Testis (tissue), 2 donors: ENCODE measurements around the gene NCKAP5.

Source experiments
- CTCF ChIP-seq, 3 experiments: fragments of 450-650 bp in 2 of 3; fragments of 200-600 bp in 1 of 3; sonication (generic) in 1 of 3; IDR thresholded peaks; one replicate each; pipeline ENCODE4 v1.5.1; 2016 to 2019; ENCODE audit warnings: antibody characterized with exemption in 3 of 3, mild to moderate bottlenecking in 2 of 3, moderate library complexity in 1 of 3
- POLR2A ChIP-seq: fragments of 450-650 bp; IDR thresholded peaks from one replicate; pipeline ENCODE4 v1.6.1; 2017; ENCODE audit warnings: antibody characterized with exemption, mild to moderate bottlenecking, moderate library complexity

GRCh38 chr2:133173224-133173623, 395.0 kb downstream of the NCKAP5 start:
- TF ChIP-seq CTCF (IDR thresholded peaks at IDR 0.05) (no peak), POLR2A (no peak)
